Memory B cell (primary cell): Measurements from ENCODE around the gene CAMKMT.

Experiments
- ATAC-seq: fragments of 150-1000 bp; cut with Tn5 transposase; 2 replicates; pipeline ENCODE4 v1.10.0; 2021; ENCODE audit warnings: low read depth, mild to moderate bottlenecking, moderate library complexity
- DNase-seq, 2 donors: peaks; one replicate each; pipeline ENCODE4 v3.0.0; 2022; ENCODE audit warnings: low spot score in 2 of 2
- H3K27ac Mint-ChIP-seq: one replicate; pipeline ENCODE4 v1.8.0; 2022; ENCODE audit warnings: mild to moderate bottlenecking, moderate library complexity, mixed read lengths
- H3K27me3 Mint-ChIP-seq: one replicate; pipeline ENCODE4 v1.8.0; 2022; ENCODE audit warnings: mixed read lengths
- H3K36me3 Mint-ChIP-seq: one replicate; pipeline ENCODE4 v1.8.0; 2022; ENCODE audit warnings: mild to moderate bottlenecking, mixed read lengths
- H3K4me1 Mint-ChIP-seq: one replicate; pipeline ENCODE4 v1.8.0; 2022; ENCODE audit warnings: mixed read lengths
- H3K4me3 Mint-ChIP-seq: one replicate; pipeline ENCODE4 v1.8.0; 2022; ENCODE audit warnings: mild to moderate bottlenecking, moderate library complexity, mixed read lengths
- H3K9me3 Mint-ChIP-seq: one replicate; pipeline ENCODE4 v1.8.0; 2022; ENCODE audit warnings: mixed read lengths

CAMKMT gene

DNA sequence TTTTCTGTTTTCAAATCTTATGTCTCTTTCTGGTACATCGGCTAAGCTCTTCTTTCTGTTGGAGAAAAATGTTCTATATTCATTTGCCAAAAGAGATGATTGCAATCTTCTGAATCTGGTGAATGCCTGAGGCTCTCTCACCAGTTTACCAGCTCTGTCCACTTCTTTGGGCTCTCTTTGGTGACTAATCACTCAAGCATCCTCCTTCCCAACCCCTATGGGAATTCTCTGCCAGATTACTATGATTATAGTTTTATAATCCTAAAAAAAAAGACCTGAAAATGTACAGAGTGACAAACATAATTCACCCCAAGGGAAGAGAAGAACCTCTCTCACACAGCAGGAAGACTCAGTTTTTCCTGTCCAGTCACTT, 187.3 kb downstream of the CAMKMT start:
- Mint-ChIP-seq H3K27ac (no peak overlapping the region), H3K4me1 (peaks cover 3% of the 10 kb centered on the region), H3K27me3 (no peaks in the 10 kb centered on the region), H3K36me3 (peaks cover 6% of the 10 kb centered on the region), H3K9me3 (no peaks in the 10 kb centered on the region), H3K4me3 (no peak overlapping the region)
- no peak for DNase-seq
- no peak for ATAC-seq

GRCh38 chr2:44549856-44550255, 188.1 kb downstream of the CAMKMT start:
- ATAC-seq (no peak), DNase-seq (no peak)
- Mint-ChIP-seq H3K27ac (no peak overlapping the region), H3K27me3 (no peaks in the 10 kb centered on the region), H3K4me1 (peaks cover 3% of the 10 kb centered on the region), H3K4me3 (no peak overlapping the region), H3K36me3 (peaks cover 6% of the 10 kb centered on the region), H3K9me3 (no peaks in the 10 kb centered on the region)

DNA sequence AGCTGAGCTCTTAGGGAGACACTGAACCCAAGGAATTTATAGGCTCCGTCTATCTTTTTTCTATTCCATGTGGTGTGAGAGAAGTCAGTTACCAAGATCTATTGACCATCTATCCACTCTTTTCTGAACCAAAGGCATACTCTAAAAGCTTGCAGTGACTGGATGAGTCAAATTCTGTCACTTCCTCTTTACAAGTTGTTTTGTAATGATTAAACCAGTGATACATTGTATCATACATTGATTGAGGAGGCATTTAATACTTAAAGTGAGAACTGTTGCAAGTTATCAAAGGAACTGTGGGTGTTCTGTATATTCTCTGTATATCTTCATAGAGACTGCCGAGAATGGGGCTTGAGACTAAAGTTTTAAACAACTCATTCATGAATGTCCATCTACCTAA, 188.8 kb downstream of the CAMKMT start:
- no peak for ATAC-seq
- peaks cover 3% of the 10 kb centered on the region for H3K4me1 Mint-ChIP-seq

DNA sequence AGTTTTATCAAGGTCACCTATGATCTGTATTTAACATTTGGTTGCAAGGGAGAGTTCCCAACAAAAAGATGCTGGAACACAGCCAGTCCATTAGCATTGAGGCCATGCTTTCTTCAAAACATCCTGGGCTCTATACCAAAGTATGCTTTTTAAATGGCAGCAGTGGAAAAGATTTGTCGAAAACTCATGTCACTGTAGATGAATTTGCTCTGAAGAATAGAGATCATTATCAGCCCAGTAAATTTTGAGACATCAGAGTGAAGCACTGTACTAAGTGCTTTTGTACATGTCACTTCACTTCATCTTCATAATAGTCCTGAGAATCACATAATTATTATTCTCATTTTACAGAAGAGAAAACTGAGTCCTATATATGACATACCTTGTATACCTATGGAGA, 189.8 kb downstream of the CAMKMT start:
- H3K27ac Mint-ChIP-seq: no peak overlapping the region
- DNase-seq (no peak), ATAC-seq (no peak)
- H3K4me1 Mint-ChIP-seq: no peaks in the 10 kb centered on the region
- no peaks in the 10 kb centered on the region for H3K27me3 Mint-ChIP-seq
- H3K36me3 Mint-ChIP-seq: peaks cover 10% of the 10 kb centered on the region
- H3K9me3 Mint-ChIP-seq: no peaks in the 10 kb centered on the region
- H3K4me3 Mint-ChIP-seq: no peak overlapping the region

More for the DNA sequence above, 188.8 kb downstream of the CAMKMT start:
- no peak overlapping the region for H3K27ac Mint-ChIP-seq
- peaks cover 10% of the 10 kb centered on the region for H3K36me3 Mint-ChIP-seq
- H3K4me3 Mint-ChIP-seq: no peak overlapping the region
- H3K9me3 Mint-ChIP-seq: no peaks in the 10 kb centered on the region
- DNase-seq: no peak
- no peaks in the 10 kb centered on the region for H3K27me3 Mint-ChIP-seq

GRCh38 chr2:44553456-44553855, 191.7 kb downstream of the CAMKMT start:
- no peaks in the 10 kb centered on the region for H3K27me3 Mint-ChIP-seq
- no peak overlapping the region for H3K4me3 Mint-ChIP-seq
- ATAC-seq: no peak

DNA sequence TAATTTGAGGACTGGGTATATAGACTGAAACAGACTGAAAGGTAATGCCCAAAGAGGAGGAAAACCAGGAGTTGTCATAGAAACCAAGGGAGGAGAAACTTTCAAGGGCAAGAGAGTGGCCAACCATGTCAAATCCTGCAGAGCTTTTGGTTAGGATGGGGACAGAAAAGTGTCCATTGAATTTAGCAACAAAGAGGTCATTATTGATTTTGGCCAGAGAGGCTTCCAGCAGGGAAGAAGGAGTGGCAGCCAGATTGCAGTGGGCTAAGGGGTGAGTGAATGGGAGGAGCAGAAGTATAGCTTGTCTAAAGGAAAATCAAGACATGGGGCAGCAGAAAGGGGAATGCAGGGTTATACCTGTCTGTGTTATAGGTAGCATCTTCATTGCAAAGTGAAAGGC, 194.0 kb downstream of the CAMKMT start:
- no peak for ATAC-seq
- Mint-ChIP-seq H3K9me3 (no peaks in the 10 kb centered on the region), H3K27me3 (no peaks in the 10 kb centered on the region), H3K4me3 (no peak overlapping the region), H3K4me1 (peaks cover 2% of the 10 kb centered on the region), H3K36me3 (peaks cover 12% of the 10 kb centered on the region), H3K27ac (no peak overlapping the region)
- DNase-seq: no peak

More at GRCh38 chr2:44553456-44553855, 191.7 kb downstream of the CAMKMT start:
- Mint-ChIP-seq H3K9me3 (no peaks in the 10 kb centered on the region), H3K4me1 (peaks cover 2% of the 10 kb centered on the region), H3K27ac (no peak overlapping the region), H3K36me3 (peaks cover 12% of the 10 kb centered on the region)
- DNase-seq: no peak

DNA sequence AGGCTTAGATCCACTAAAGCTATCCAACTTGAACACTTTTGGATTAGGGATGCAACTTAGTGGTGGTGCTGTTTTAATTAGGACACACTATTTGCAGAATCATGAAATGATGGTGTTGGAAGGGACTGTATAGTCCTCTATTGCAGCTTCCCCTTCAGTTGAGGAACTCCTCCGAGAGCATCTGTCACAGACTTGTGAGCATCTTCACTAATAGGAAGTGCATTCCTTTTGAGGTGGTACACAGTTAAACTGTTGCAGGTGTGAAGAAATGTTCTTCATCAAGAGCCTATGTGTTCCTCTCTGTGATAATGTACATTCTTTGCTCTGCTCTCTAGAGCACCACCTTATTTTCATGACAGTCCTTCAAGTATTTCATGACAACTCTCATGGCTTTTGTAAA, 197.4 kb downstream of the CAMKMT start:
- Mint-ChIP-seq H3K27me3 (no peaks in the 10 kb centered on the region), H3K4me1 (peaks cover 2% of the 10 kb centered on the region)
- peak; percentile 88 for ATAC-seq

DNA sequence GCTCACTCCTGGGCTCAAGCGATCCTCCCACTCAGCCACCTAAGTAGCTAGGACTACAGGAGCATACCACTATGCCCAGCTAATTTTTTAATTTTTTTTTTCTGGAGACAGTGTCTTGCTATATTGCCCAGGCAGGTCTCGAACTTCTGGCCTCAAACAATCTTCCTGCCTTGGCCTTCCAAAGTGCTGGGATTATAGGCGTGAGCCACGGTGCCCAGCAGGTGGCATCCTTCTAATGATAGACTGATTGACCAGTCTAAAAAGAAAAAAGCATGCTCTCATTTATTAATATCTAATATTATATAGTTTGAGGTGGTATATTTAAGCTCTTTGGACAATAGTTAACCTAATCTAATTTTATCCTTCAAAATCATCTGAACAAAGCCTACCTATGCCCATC, 198.6 kb downstream of the CAMKMT start:
- Mint-ChIP-seq H3K4me3 (no peak overlapping the region), H3K27ac (no peak overlapping the region), H3K27me3 (no peaks in the 10 kb centered on the region), H3K4me1 (peaks cover 2% of the 10 kb centered on the region), H3K36me3 (peaks cover 4% of the 10 kb centered on the region), H3K9me3 (no peaks in the 10 kb centered on the region)
- ATAC-seq: no peak
- no peak for DNase-seq

More for the DNA sequence above, 197.4 kb downstream of the CAMKMT start:
- Mint-ChIP-seq H3K27ac (no peak overlapping the region), H3K4me3 (no peak overlapping the region), H3K9me3 (no peaks in the 10 kb centered on the region), H3K36me3 (peaks cover 8% of the 10 kb centered on the region)
- DNase-seq: no peak

GRCh38 chr2:44560941-44561340, 199.2 kb downstream of the CAMKMT start:
- Mint-ChIP-seq H3K36me3 (peaks cover 1% of the 10 kb centered on the region), H3K9me3 (no peaks in the 10 kb centered on the region), H3K27ac (no peak overlapping the region), H3K27me3 (no peaks in the 10 kb centered on the region), H3K4me1 (peaks cover 2% of the 10 kb centered on the region), H3K4me3 (no peak overlapping the region)
- DNase-seq (no peak), ATAC-seq (no peak)

- DNase-seq (no peak), ATAC-seq (no peak)
- no peaks in the 10 kb centered on the region for H3K9me3 Mint-ChIP-seq
- no peak overlapping the region for H3K27ac Mint-ChIP-seq
- peaks cover under 1% of the 10 kb centered on the region for H3K4me1 Mint-ChIP-seq
- peaks cover under 1% of the 10 kb centered on the region for H3K36me3 Mint-ChIP-seq
- no peak overlapping the region for H3K4me3 Mint-ChIP-seq
- no peaks in the 10 kb centered on the region for H3K27me3 Mint-ChIP-seq
These were observed 201.0 kb downstream of the CAMKMT start for GRCh38 chr2:44562737-44563136.

GRCh38 chr2:44564752-44565151, 203.0 kb downstream of the CAMKMT start:
- H3K27ac Mint-ChIP-seq: no peak overlapping the region
- ATAC-seq: no peak
- no peaks in the 10 kb centered on the region for H3K9me3 Mint-ChIP-seq
- no peaks in the 10 kb centered on the region for H3K27me3 Mint-ChIP-seq
- no peaks in the 10 kb centered on the region for H3K4me1 Mint-ChIP-seq
- H3K36me3 Mint-ChIP-seq: no peaks in the 10 kb centered on the region
- no peak overlapping the region for H3K4me3 Mint-ChIP-seq
- no peak for DNase-seq

DNA sequence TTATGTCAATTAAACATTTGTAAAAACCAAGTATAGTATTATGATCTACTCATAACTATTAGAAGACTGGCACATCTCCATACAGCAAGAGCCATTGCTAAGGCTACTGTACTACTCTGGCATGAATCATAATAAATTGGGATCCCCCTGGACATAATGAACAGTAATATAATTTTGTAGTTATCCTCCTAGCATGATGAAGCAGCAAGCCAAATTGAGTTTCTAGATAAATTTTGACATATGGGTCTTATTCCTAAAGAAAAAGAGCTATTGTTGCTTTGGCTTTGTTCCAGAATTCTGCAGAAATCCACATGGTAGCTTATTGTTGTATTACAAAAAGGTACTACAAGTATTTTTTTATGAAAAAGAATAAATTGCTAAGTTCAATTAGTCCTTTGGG, 204.3 kb downstream of the CAMKMT start:
- Mint-ChIP-seq H3K4me1 (no peaks in the 10 kb centered on the region), H3K27ac (no peak overlapping the region), H3K36me3 (no peaks in the 10 kb centered on the region), H3K9me3 (no peaks in the 10 kb centered on the region), H3K4me3 (no peak overlapping the region), H3K27me3 (no peaks in the 10 kb centered on the region)
- no peak for DNase-seq
- ATAC-seq: no peak

GRCh38 chr2:44569491-44569890, 207.7 kb downstream of the CAMKMT start:
- Mint-ChIP-seq H3K9me3 (no peaks in the 10 kb centered on the region), H3K27ac (no peak overlapping the region), H3K4me1 (peaks cover 7% of the 10 kb centered on the region), H3K27me3 (no peaks in the 10 kb centered on the region), H3K36me3 (peaks cover 2% of the 10 kb centered on the region), H3K4me3 (no peak overlapping the region)
- DNase-seq (no peak), ATAC-seq (no peak)

GRCh38 chr2:44570271-44570670, 208.5 kb downstream of the CAMKMT start:
- Mint-ChIP-seq H3K4me1 (peaks cover 7% of the 10 kb centered on the region), H3K36me3 (peaks cover 2% of the 10 kb centered on the region), H3K9me3 (no peaks in the 10 kb centered on the region), H3K4me3 (no peak overlapping the region), H3K27ac (no peak overlapping the region), H3K27me3 (no peaks in the 10 kb centered on the region)
- ATAC-seq: no peak
- no peak for DNase-seq

GRCh38 chr2:44570777-44571176, 209.0 kb downstream of the CAMKMT start:
- Mint-ChIP-seq H3K4me1 (peaks cover 7% of the 10 kb centered on the region), H3K36me3 (peaks cover 2% of the 10 kb centered on the region), H3K4me3 (no peak overlapping the region), H3K9me3 (no peaks in the 10 kb centered on the region), H3K27me3 (no peaks in the 10 kb centered on the region), H3K27ac (no peak overlapping the region)
- ATAC-seq (no peak), DNase-seq (no peak)
